ENCODE results near the gene PLCXD3. TPM values are rescaled to one million over a fixed set of nuclear protein-coding genes. Genes with fewer than 3 reads are reported as not detected.

PLCXD3 gene, protein sequence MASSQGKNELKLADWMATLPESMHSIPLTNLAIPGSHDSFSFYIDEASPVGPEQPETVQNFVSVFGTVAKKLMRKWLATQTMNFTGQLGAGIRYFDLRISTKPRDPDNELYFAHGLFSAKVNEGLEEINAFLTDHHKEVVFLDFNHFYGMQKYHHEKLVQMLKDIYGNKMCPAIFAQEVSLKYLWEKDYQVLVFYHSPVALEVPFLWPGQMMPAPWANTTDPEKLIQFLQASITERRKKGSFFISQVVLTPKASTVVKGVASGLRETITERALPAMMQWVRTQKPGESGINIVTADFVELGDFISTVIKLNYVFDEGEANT
- total RNA-seq (2022; extraction: Qiagen RNA extraction), result 0.07 to 0.28 TPM (median 0.17 TPM) in 5 replicates

DNA sequence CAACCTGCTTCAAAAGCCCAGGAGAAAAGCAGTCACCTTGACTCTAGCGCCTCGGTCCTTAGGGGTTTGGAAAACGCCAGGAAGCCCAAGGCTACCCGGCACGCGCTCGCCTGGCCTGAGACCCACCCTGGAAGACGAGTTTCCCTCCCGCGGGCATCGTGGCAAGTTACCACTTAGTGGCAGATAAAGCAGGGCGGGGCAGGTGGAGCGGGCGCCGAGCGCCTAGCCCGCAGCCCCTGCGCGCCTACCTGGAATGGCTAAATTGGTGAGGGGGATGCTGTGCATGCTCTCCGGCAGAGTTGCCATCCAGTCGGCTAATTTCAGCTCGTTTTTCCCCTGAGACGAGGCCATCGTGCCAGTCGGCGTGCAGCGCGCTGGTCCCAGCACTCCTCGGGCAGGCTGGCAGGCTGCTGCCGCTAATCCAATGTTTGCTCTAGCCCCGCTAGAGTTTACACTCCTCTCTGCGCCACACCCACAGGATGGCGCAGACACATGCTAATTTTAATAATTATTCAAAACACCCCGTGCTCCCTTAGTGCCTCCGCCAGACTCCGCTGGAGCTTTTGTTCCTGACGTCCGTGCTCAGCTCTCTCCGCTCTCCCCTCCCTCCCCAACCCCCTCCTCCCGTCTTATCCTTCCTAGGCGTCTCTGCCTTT is at the start of gene PLCXD3:
Gene PLCXD3 (minus strand): TSS at position 426 of the 656 bp plus-strand sequence. CDS start 75 bp downstream, at position 351.

All from A549 treated with Hydrocortisone at 1 μM for 4 hours (cell line).